Measurements from ENCODE around the gene DNAJB8.

The DNAJB8 gene

DNA sequence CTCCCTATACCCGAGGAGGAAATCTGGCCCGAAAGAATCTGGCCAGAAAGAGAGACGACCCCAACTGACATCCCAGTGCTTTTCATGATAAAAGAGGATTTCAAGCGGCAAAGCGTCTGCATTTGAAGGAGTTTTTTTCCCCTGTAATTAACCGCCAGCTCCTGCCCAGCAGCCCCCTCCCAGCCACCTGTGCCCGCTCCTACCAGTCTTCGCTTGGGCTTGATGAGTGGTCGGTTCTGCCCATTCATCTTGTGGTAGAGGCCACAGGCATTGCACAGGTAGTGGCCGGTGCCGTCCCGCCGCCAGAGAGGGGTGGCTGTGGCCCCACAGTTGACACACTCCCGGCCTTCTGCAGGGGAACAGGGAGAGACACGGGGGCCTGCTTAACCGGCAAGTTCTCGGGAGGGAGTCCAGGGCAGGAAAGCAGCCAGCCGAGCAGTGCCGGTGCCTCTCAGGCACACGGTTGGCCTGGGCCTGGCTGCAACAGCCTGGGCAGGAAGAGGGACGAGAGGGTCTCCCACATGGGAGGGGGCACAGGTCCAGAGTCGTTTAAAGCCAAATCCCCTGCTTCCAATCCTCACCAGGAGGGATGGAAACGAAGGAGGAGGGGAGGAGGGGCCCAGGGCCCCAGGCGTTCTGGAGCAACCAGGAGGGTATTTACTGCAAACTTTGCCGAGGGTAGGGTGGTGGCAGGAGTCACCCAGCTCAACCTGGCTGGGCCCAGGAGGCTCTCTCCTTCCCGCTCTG, 17.1 kb upstream of the DNAJB8 start:
- DNase-seq = no peak

DNA sequence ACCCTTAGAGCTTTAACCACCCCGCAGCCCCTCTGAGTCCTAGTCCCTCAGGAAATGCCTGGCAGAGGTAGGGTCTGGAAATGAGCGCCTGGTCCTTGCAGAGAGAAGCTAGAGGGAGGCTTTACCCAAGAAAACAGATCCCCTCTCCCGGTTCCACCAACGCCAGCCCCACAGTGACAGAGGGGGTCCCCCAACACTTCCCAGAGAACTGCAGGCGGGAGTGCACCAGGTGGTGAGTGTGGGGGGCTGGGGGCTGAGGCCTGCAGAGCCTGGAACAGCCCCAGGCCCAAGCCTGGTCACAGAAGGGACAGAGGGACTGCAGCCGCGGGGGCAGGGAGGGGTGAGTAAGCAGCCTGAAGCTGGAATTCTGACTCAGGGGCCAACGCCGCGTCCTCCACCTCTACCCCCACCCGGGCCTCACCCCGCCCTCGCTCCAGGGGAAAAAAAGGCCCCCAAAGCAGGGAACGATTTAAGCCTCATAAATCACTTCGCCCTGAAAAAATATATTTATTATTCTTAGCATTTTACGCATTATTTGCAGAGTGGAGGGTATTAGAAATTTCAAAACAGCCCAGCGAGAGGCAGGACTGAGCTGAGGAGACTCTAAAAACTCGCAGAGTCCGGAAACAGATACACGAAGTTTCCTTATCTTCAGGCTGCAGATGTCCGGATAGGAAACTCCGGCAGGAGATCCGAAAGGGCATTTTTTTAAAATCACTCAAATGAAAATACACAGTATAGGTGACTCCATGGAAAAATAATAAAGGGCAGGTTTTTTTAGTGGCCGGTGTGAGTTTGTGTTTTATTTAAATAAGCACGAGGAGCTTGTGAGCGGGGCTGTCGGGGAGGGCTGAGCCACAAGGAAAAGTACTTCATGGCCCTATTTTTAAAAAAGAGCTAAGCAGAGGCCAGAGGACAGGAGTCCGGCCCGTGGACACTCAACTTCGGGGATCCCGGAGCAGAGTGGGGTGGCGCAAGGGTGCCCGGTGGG, 16.3 kb upstream of the DNAJB8 start:
- no peak for DNase-seq

DNA sequence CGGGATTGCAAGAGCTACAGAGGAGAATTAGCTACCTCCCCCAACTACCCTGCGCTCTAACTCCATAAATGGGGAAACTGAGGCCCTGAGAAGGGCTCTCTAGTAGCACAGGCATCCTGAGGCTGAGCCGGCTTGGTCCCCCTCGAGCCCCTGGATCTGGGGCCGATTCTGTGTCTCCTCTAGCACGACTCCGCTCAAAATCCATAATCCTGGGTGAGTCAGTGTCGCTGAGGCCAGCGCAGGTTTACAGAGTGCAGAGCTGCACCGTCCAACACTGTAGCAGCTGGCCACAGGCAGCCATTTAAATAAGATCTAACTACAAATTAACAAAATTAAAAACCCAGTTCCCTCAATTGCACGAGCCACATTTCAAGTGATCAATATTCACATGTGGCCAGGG, 15.5 kb upstream of the DNAJB8 start:
- DNase-seq = no peak

DNA sequence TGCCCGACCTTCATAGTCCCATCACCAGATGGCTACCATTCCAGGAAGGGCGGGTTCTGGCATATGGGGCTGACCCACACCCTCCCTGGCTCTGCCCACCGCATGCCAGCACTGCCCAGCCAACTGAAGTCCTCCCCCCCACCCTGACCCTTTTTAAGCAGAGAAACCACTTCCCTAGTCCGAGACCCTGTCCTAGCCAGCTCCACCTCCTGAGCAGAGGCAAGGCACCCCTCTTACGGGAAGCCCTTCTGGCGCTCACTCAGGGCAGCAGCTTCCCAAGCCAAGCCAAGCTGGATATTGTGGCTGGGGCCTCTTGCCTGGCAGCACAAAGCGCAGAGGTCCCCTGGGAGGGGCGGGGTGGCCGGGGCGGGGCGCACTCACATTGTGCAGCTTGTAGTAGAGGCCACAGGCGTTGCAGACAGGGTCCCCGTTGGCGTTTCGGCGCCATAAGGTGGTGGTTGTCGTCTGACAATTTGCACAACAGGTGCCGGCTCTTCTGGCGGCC, 14.8 kb upstream of the DNAJB8 start:
- DNase-seq = no peak

DNA sequence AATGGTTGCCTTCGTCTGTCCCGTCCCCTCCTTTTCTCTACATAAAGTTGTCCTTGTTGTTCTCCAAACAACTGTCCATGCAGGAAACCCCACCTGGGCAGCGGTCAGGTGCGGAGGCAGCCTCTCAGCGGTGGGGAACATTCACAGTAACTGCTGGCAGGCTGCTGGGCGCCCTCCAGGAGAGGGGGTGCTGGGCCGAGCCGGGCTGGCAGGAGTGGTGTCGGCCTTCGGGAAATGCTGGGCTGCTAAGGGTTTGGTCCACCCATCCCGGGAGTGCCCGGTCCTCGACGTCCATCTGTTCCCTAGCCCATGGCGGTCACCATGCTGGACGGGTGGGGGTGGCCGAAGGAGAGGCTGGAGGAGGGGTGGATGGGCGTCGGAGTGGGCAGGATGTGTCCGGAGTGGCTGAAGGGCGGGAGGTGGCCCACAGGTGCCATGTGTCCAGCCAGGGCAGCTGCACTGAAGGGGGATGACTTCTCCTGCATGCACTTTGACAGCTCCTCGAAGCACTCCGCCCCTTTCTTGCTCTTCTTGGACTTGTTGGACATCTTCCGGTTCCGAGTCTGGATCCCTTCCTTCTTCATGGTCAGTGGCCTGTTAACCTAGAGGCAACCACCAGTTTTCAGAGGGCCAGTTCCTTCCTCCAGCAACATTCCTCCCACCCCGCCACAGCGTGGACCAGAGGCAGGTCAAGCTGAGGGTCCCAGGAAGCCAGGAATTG, 14.2 kb upstream of the DNAJB8 start:
- no peak for DNase-seq

DNA sequence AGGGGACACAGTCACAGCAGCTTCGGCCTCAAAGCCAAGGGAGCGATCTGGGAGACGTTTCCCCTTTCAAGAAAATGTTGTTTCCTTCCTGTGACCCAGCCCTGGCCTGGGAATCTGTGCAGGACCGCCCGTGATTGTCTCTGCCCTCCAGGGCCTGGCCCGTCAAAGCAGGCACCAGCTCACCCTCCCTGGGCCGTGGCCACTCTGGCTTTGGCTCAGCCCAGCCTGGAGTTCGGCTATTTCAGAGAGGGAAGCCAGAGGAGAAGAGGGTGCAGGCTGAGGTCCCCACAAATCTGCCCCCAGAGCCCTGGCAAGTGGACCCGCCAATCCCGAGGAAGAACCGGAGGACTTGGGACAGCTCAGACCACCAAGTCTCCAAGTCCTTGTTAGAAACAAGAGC, 13.6 kb upstream of the DNAJB8 start:
- no peak for DNase-seq

DNA sequence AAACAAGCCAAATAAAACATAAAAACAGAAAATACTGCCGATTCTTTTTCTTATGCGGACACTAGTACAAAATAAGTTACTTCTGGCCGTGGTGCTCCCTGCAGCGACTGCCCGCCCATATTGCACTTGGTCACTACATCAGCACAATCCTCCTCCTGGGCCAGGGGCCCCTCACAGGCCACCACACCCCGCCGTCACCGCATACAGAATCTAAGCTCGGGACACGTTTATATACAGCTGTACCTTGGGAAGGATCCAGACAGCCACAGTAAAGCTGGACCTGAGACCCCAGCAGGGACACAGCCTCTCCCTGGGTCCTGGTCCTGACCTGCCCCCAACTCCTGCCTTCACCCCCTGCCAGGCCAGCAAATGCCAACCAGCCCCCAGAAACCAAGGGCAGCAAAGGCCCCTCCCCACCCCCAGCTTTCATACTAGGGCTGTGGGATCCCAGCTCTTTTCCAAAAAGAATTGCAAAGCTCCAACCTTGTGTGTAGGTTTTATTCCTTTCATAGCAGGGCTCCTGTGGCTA, 12.9 kb upstream of the DNAJB8 start:
- no peak for DNase-seq

DNA sequence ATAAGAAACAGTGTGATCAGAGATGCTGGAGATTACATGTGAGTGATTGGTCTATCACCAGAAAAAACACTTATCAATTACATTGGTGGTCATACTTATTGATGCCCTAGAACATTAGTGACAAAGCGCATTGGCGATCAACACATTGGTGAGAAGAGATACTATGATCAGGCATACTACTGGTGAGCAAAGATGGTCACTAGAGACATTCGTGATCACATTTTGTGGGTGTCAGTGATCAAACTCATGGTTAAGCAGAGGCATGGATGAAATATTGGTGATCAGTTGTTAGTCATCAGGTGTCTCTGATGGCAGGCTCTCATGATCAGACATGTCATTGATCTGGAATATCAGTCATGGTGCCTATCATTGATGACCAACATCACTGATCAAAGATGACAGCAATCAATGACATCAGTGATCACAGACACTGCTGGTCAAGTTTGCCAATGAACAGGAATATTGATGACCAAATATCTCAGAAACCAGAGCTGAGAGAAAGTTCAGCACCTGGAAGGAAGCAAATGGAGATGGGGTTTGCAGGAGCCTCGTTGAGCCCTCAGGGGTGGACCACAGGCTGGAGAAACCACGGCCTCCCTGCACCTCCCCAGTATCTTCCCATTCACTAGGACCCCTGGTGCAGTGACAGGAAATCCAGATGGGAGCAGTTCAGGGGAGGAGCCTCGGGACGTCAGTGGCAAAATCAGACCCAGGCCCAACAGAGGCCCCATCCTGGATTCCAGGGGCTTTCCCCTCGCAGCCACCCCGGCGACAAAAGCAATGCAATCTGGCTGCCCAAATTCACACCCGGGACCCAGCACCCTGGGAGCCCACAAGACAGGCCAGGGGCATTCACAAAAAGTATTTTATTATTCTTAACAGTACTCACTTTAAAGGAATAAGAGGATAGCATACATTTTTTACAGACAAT, 12.2 kb upstream of the DNAJB8 start:
- DNase-seq = no peak

DNA sequence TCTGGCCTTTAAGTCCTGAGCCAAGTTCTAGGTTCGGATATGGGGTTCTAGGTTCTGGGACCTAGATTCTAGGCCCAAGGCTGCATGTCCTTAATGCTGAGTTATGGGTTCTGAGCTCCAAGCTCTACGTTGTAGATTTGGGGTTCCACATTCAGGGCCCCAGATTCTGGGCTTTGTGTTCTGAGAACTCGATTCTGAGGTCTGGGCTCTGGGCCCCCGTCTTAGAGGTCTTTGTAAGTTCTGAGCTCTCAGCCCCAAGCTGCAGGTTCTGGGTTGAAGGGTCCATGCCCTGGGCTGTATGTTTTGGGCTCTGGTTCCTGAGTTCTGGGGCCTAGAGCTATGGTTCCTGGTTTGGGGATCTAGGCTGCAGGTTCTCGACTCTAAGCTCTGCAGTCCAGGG, 10.0 kb upstream of the DNAJB8 start:
- DNase-seq = no peak

DNA sequence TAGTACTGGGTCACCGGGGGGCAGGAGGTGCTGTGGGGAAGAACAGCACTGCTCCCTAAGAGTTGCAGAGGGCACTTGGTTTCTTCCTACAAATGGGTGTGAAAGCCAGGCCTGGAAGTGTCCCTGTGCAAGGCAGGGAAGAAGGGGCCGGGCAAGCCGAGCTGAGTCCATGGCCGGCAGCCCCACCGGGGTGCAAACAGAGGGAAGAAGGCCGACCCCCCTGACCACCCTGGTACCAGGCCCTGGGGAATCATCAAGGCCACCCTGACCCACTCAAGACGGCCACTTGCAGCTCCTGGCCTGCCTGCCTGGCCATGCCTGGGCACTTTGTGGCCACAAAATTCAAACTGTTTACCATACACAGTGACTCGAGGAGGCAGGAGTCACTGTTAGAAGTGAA, 8.7 kb upstream of the DNAJB8 start:
- DNase-seq = no peak

DNA sequence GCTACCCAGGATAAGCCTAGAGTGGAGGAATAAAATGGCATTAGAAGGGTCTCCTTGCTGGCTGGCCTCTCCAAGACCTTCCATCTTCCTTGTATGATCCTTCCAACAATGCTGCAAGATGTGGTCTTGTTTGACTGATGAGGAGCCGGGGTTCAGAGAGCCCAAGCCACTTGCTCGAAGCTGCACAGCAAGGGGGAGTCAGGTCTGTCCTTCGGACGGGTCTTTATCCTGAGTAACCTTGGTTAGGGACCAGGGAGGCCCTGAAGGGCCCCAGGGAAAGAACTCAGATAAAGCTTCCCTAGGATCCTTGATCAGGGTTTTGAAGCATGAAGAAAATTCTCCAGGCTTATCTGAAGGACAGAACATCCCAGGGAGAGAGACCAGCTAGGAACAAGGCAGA, 7.0 kb upstream of the DNAJB8 start:
- no peak for DNase-seq

DNA sequence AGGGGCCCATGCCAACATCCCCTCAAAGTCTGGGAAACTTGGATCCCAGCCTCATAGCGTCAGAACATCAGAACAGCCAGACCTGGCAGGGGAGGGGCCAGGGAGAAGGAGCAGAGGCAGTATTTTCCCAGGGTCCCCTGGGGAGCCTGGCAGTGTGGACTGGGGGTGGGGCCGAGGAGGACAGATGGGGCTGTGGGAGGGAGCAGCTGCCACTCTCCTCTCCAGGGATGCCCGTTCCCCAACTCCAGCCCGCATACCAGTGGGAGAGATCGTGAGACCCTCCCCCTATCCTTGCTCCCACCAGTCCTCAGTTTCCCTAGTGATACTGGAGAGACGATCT, 6.5 kb upstream of the DNAJB8 start:
- peak in 1 of 56 donors; percentile 5 for DNase-seq

DNA sequence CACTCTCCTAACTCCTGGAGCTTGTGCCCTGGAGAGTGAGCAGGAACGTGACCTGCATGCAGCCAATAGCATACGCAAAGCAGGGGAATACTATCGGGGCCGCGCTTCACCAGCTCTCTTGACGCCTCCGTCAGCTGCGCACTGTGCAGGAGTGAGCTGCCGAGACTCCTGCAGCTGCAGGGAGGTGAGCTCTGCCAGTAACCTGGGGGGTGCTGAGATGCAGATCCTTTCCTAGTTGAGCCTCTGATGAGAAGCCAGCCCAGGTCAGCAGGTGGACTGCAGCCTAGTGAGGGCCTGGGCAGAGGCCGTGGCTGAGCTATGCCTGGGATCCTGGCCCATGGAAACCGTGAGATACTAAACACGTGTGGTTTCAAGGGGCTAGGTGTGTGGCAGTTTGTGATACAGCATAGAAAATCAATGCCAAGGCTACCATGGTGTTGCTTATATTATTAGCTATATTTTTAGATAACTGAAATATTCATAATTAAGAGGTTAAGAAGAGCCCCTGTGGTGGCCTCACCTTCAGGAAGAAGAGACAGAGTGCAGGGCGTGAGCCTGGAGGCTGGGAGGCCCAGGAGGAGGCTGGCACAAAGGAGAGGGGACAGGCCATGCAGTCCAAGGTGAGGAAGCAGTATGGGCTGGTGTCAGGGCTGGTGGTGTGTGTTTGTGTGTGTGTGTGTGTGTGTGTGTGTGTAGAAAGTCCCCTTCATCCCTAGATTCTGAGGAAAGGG, 5.9 kb upstream of the DNAJB8 start:
- DNase-seq = no peak

DNA sequence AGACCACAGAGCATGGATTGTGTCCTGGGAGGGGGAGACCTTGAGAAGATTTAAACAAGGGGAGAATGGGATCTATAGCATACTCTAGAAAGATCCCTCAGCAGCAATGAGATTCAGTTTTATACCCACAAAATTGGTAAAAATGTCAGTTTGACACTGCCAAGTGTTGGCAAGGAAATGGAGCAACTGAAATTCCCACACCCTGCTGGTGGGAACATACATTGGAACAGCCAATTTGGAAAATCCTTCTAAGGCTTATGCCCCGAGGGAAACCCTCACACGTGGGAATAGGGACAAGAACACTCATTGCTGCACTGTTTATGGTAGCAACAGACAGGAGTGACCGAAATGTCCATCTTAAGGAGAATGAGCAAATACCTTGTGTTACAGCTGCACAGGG, 5.0 kb upstream of the DNAJB8 start:
- no peak for DNase-seq

DNA sequence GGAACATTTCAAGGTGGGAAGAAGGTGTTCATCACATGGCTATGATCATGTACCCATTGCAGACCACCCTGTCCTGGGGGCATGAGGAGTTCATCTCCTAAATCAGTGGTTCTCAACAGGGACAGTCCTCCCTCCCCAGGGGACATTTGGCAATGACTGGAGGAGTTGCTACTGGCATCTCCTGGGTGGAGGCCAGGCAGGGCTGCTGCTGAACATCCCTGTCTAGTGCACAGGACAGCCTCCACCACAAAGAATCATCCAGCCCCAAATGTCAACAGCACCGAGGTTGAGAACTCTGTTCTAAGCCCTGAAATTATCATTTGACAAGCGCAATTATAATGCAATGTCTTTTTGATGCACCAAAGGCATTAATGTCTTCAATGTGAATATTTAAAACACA, 4.4 kb upstream of the DNAJB8 start:
- DNase-seq = no peak

DNA sequence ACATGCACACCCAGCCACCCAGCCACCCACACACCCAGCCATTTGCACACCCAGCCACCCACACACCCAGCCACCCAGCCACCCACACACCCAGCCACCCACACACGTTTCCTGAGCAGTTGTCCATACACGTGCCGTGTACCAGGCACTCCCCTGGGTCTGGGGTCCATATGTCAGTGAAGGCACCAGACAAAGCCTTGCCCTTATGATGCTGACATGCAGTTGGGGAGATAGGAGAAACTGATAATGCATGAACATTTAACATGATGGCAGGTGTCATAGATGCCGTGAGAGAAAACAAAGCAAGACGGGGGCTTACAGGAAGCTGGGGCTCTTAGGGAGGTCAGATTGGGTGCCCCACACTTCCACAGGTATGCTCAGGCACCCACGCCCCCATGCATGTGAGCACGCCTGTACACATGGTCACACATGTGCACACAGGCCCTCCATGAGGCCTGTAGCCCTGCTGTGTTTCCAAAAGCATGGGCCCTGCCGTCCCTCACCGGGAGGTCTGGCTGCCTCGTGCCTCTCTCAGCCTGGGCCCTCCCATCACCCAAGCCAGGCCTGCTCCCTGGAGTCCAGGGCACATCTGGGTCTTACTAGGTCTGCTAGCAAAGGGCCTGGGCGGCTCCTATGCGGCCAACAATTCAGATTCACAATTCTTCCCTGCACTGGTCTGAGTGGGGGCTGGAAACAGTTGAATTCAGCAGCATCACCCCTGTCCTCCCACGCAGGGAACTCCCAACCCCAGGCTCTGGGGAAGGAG, 3.6 kb upstream of the DNAJB8 start:
- DNase-seq = no peak

DNA sequence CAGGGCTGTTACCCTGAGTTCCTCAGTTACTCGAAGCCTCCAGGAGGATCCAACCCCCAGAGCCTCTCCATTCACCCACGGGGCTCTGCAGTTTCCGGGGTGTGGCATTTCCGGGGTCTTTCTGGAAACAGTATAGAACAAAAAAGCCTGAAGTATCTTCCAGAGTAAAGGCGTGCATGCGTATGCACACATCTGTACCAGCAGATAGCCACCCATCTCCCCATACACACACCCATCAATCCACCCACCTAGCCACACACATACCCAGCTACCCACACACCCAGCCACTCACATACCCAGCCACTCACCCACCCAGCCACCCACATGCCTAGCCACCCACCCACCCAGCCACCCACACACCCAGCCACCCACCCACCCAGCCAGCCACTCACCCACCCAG, 2.9 kb upstream of the DNAJB8 start:
- DNase-seq = no peak

DNA sequence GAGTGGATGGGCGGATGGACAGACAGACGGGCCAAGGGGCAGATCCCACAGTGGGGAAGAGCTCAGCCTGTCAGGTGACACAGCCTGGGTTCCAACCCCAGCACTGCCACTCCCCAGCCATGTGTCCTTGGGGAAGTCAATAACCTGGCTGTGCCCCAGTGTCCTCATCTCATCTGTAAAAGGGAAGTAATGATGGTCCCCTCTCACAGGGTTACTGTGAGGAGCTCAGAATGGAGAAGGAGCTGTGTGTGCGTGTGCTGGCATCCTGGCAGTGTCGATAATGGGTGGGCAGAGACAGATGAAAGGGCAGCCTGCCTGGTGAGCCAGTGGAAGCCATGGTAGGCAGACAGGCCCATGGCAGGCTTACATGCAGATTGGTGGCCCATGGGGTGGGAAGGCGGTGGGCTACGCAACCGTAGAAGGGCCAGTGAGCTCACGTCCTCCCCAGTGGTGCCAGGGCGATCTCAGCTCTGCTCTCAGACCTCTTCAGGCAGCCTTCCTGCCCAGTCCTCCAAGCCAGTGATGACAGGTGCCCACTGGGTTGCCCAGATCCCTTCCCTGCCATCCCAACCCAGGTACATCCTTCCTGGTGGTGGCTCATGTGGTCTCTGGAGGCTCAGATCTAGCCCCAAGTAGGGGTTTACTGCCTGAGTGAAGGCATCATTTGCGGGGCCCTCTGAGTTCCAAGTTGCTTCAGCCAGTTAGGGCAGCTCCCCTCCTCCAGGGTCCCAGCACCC, 2.3 kb upstream of the DNAJB8 start:
- no peak for DNase-seq
